Endothelial cell of umbilical vein (primary cell): ENCODE results near the gene TMIE.

ENCODE experiments used
- CTCF ChIP-seq, 2 donors: IDR thresholded peaks; 1 replicate in 1 of 2; 2 replicates in 1 of 2; pipeline ENCODE4 v1.5.1; 2011; ENCODE audit warnings: low read length in 2 of 2, mild to moderate bottlenecking in 2 of 2, moderate library complexity in 2 of 2, control low read depth in 1 of 2, inconsistent platforms in 1 of 2, low read depth in 1 of 2; ENCODE audit not compliant: insufficient read depth in 1 of 2; ENCODE audit errors: extremely low read depth in 1 of 2
- MAX ChIP-seq: IDR thresholded peaks from 2 replicates; pipeline ENCODE4 v1.6.1; 2011; ENCODE audit not compliant: insufficient read depth, insufficient read length
- POLR2A ChIP-seq: IDR thresholded peaks from 2 replicates; pipeline ENCODE4 v1.6.1; 2012; ENCODE audit warnings: low read depth, mild to moderate bottlenecking, control low read depth, low read length

GRCh38 chr3:46705751-46706552, 4.8 kb downstream of the TMIE start:
- TF ChIP-seq POLR2A (no peak), CTCF (IDR thresholded peaks at IDR 0.05; ENCODE audit: extremely low read depth in 1 of 2, insufficient read depth in 1 of 2, low read depth in 1 of 2, low read length in 2 of 2) (no peak), MAX (no peak)
